GM12878 (cell line): ENCODE results near the gene TRIM32.

Experiments used
- CEBPB ChIP-seq, 2 experiments: fragments of 150-350 bp in 1 of 2; IDR thresholded peaks; 2 replicates each; pipeline ENCODE4 v1.6.1; 2012 to 2014; ENCODE audit warnings: low read depth in 2 of 2, low read length in 2 of 2, borderline replicate concordance in 1 of 2, inconsistent platforms in 1 of 2
- MXI1 ChIP-seq: fragments of 150-350 bp; IDR thresholded peaks from 2 replicates; pipeline ENCODE4 v1.6.1; 2011; ENCODE audit warnings: low read depth, mild to moderate bottlenecking, inconsistent platforms, low read length, improper control_type of control experiment
- POU2F2 ChIP-seq: IDR thresholded peaks from 3 replicates; pipeline ENCODE4 v1.6.1; 2011; ENCODE audit warnings: low read depth, mild to moderate bottlenecking, low read length, borderline replicate concordance
- REST ChIP-seq: IDR thresholded peaks from 2 replicates; pipeline ENCODE4 v1.6.1; 2012; ENCODE audit warnings: mild to moderate bottlenecking, low read depth, low read length
- SIN3A ChIP-seq: IDR thresholded peaks from 2 replicates; pipeline ENCODE4 v1.6.1; 2012; ENCODE audit warnings: low read depth, low read length, improper control_type of control experiment
- TCF12 ChIP-seq: IDR thresholded peaks from 2 replicates; pipeline ENCODE4 v1.6.1; 2011; ENCODE audit warnings: low read depth, mild to moderate bottlenecking, low read length
- TF ChIP-seq, protein P1 (sequence below), 3 experiments: IDR thresholded peaks in 2 of 3; conservative IDR thresholded peaks in 1 of 3; 2 replicates each; pipeline ENCODE4 v1.5.1; 2011; ENCODE audit warnings: low read depth in 3 of 3, low read length in 3 of 3, mild to moderate bottlenecking in 3 of 3, control low read depth in 2 of 3, moderate library complexity in 2 of 3, inconsistent platforms in 1 of 3, mixed read lengths in 1 of 3; ENCODE audit not compliant: control insufficient read depth in 2 of 3, insufficient read depth in 1 of 3; ENCODE audit errors: extremely low read depth in 1 of 3

- TF ChIP-seq TCF12 (no peak), MXI1 (no peak), CEBPB (IDR thresholded peaks at IDR 0.05; ENCODE audit: borderline replicate concordance in 1 of 2, low read depth in 2 of 2, low read length in 2 of 2) (no peak), REST (no peak), POU2F2 (no peak), SIN3A (no peak)
- TF ChIP-seq, protein P1, sequence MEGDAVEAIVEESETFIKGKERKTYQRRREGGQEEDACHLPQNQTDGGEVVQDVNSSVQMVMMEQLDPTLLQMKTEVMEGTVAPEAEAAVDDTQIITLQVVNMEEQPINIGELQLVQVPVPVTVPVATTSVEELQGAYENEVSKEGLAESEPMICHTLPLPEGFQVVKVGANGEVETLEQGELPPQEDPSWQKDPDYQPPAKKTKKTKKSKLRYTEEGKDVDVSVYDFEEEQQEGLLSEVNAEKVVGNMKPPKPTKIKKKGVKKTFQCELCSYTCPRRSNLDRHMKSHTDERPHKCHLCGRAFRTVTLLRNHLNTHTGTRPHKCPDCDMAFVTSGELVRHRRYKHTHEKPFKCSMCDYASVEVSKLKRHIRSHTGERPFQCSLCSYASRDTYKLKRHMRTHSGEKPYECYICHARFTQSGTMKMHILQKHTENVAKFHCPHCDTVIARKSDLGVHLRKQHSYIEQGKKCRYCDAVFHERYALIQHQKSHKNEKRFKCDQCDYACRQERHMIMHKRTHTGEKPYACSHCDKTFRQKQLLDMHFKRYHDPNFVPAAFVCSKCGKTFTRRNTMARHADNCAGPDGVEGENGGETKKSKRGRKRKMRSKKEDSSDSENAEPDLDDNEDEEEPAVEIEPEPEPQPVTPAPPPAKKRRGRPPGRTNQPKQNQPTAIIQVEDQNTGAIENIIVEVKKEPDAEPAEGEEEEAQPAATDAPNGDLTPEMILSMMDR (IDR thresholded peaks at IDR 0.05 in 2 of 3, conservative IDR thresholded peaks at IDR 0.05 in 1 of 3; ENCODE audit: control insufficient read depth in 2 of 3, extremely low read depth in 1 of 3, insufficient read depth in 1 of 3, low read depth in 3 of 3, low read length in 3 of 3): no peak
Observed at GRCh38 chr9:116691607-116692006, 4.5 kb downstream of the TRIM32 start.
